Left lung (tissue), 10 donors: ENCODE data around the gene RDM1. TPM values are rescaled to one million over a fixed set of nuclear protein-coding genes. Genes with fewer than 3 reads are reported as not detected.
A peak's percentile ranks its signal among the peaks of the same experiment; 100 is the strongest.

Source experiments
- ATAC-seq: fragments of 200-7000 bp; cut with Tn5 transposase; one replicate; pipeline ENCODE4 v1.9.1; 2020; ENCODE audit warnings: moderate library complexity
- DNase-seq, 4 donors: peaks; one replicate each; pipeline ENCODE4 v3.0.0-alpha.2; 2013 to 2020
- H3K27ac ChIP-seq, 2 donors: fragments of 200-600 bp; sonication (generic) in 1 of 2; one replicate each; pipeline versions ENCODE4 v1.5.0 to v1.8.0; 2020 to 2021
- H3K27me3 ChIP-seq, 2 donors: fragments of 200-600 bp; sonication (generic) in 1 of 2; one replicate each; pipeline versions ENCODE4 v1.5.0 to v1.8.0; 2020 to 2021
- H3K36me3 ChIP-seq, 2 donors: fragments of 200-600 bp; sonication (generic) in 1 of 2; one replicate each; pipeline versions ENCODE4 v1.5.0 to v1.8.0; 2020 to 2021
- H3K4me1 ChIP-seq, 2 donors: fragments of 200-600 bp; one replicate each; pipeline ENCODE4 v1.8.0; 2021
- H3K4me3 ChIP-seq, 2 donors: fragments of 200-600 bp; sonication (generic) in 1 of 2; one replicate each; pipeline versions ENCODE4 v1.5.0 to v1.8.0; 2020 to 2021; ENCODE audit warnings: mild to moderate bottlenecking in 1 of 2
- H3K9me3 ChIP-seq, 2 donors: fragments of 200-600 bp; sonication (generic) in 1 of 2; one replicate each; pipeline versions ENCODE4 v1.5.0 to v1.8.0; 2020 to 2021
- intact Hi-C, 2 donors: fragments of 100-400 bp; cut with DNase I; formaldehyde crosslinking; loops; one replicate each; pipeline versions ENCODE4 v1.11.2 to v1.14.2; 2022
- polyA plus RNA-seq, 6 donors: library from polyadenylated mRNA; unstranded; fragments of 120-200 nt; gene quantifications; one replicate each; pipeline ENCODE4 v1.2.1, GENCODE V29; 2013; ENCODE audit not compliant: insufficient read length in 6 of 6
- total RNA-seq, 2 donors: library from RNA; stranded (reverse); fragmentation: NEBNext Ultra II Directional; extraction: Animal tissue kit (Norgen Biotek cat#: 25700); gene quantifications; one replicate each; pipeline ENCODE4 v1.2.1, GENCODE V29; 2021
- TF ChIP-seq, protein P1 (sequence below), 2 donors: fragments of 200-600 bp; sonication (generic) in 1 of 2; IDR thresholded peaks; one replicate each; pipeline versions ENCODE4 v1.5.0 to v1.8.0; 2021; ENCODE audit warnings: antibody characterized with exemption in 2 of 2
- donor health status: DM: no; HTN: yes; CAD: no.
- donor health status: DM: no; HTN: no; CAD: no.

The RDM1 gene
- total and polyA plus RNA-seq, 8 donors, result 1.8 to 4.2 (median 2.5) TPM; not detected in 1

DNA sequence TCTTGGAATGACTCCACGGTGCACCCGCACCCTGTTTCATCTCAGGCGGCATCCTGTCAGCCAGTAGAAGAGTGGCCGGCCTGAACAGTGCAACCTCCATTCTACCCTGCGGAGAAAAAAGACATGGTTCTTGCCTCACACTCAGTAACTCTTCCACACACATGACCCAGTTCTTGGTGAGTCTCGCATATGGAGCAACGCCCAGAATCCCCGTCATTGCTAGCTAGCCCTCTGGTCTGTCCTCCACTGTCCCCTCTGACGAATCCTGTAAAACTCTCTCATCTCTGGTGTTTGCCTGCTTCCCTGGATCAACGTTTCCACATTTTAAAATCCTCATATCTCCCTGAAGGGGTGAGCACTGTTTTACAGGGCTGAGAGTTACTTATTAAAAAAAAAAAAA, 4.2 kb upstream of the RDM1 start:
- peaks cover 0 to 9% of the 10 kb centered on the region in 2 donors for H3K27me3 ChIP-seq
- H3K36me3 ChIP-seq, result no peaks in the 10 kb centered on the region
- TF ChIP-seq, protein P1, sequence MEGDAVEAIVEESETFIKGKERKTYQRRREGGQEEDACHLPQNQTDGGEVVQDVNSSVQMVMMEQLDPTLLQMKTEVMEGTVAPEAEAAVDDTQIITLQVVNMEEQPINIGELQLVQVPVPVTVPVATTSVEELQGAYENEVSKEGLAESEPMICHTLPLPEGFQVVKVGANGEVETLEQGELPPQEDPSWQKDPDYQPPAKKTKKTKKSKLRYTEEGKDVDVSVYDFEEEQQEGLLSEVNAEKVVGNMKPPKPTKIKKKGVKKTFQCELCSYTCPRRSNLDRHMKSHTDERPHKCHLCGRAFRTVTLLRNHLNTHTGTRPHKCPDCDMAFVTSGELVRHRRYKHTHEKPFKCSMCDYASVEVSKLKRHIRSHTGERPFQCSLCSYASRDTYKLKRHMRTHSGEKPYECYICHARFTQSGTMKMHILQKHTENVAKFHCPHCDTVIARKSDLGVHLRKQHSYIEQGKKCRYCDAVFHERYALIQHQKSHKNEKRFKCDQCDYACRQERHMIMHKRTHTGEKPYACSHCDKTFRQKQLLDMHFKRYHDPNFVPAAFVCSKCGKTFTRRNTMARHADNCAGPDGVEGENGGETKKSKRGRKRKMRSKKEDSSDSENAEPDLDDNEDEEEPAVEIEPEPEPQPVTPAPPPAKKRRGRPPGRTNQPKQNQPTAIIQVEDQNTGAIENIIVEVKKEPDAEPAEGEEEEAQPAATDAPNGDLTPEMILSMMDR (IDR thresholded peaks at IDR 0.05), result no peak
- no peak for ATAC-seq
- H3K27ac ChIP-seq, result no peak overlapping the region
- intact Hi-C loops, result no loop called here
- no peak overlapping the region for H3K4me3 ChIP-seq
- peaks cover 7 to 13% of the 10 kb centered on the region in 2 donors for H3K4me1 ChIP-seq
- H3K9me3 ChIP-seq, result no peaks in the 10 kb centered on the region
- no peak for DNase-seq

DNA sequence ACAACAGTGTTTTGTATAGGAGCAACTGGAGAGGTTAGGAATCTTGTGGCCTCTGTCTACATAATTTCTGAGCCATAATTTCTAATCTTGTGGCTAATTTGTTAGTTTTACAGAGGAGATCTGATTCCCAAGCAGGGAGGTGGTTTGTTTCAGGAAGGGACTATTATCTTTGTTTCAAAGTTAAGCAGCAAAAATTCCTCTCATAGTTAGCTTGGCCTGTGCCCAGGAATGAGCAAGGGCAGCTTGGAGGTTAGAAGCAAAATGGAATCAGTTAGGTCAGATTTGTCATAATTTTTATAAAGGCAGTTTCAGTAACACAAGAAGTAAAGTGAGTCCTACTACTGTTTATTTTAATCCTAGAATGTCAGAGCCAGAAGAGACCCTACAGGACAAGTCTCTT, 2.0 kb upstream of the RDM1 start:
- ATAC-seq (no peak), DNase-seq (no peak)
- no peaks in the 10 kb centered on the region for H3K9me3 ChIP-seq
- H3K36me3 ChIP-seq, result no peaks in the 10 kb centered on the region
- H3K27me3 ChIP-seq, result peaks cover 0 to 19% of the 10 kb centered on the region in 2 donors
- no peak overlapping the region for H3K27ac ChIP-seq
- H3K4me1 ChIP-seq, result peaks cover 7 to 13% of the 10 kb centered on the region in 2 donors
- no peak overlapping the region for H3K4me3 ChIP-seq
- intact Hi-C loops, result no loop called here
- TF ChIP-seq, protein P1 (IDR thresholded peaks at IDR 0.05), result no peak

DNA sequence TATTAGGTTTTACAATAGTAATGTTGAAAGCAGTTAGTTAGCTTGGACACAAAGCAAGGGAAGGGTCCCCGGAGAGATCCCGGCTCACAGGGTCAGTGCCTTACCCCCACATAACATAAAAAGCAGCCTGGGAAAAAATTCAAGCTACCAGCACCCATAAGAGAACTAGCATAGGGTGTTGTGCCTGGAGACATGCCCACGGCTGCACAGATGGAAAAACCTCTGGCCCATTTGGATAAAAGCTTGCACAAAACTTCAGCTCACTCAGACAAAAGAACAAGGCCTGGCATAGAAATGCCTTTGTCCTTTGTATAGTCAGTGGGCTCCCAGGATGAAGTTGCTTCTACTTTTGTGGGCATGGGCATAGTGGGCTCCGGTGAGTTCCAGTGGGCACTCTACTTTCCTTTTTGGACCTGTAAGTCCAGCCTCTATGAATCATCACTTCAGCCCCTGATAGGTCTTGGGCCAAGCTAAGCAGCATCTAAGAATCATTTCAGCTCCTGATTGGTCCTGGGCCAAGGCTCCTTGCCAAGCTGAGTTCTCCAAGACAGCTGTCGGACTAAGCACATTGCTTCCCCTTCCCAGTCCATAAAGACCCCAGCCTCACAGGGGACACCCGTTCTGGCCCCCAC, 1.3 kb upstream of the RDM1 start:
- H3K9me3 ChIP-seq, result no peaks in the 10 kb centered on the region
- TF ChIP-seq, protein P1 (IDR thresholded peaks at IDR 0.05), result no peak
- ATAC-seq (no peak), DNase-seq (peak in 2 of 4 donors; percentile 56 to 69)
- intact Hi-C loops, result no loop called here
- H3K4me1 ChIP-seq, result peaks cover 7 to 13% of the 10 kb centered on the region in 2 donors
- no peak overlapping the region for H3K27ac ChIP-seq
- no peaks in the 10 kb centered on the region for H3K36me3 ChIP-seq
- peaks cover 0 to 19% of the 10 kb centered on the region in 2 donors for H3K27me3 ChIP-seq
- H3K4me3 ChIP-seq, result no peak overlapping the region

DNA sequence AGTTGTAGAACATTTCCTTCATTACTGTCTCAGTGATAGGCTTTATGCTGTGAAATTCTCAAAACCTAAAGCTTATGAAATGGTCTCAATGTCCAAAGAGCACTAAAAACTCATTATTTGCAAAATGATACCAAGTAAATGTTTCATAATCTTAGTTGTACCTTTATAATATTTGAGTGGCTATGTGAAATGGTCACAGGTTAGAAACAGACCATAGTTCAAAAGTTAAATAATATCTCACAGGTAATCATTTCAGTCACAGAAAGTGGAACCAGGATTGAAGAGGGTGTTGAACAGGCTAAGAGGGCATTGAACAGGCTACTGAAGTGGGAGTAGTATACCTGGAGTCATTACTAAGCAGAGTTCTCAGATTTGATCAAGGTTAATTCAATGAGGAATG, 2.9 kb downstream of the RDM1 start:
- intact Hi-C loops, result no loop called here
- peaks cover 7 to 13% of the 10 kb centered on the region in 2 donors for H3K4me1 ChIP-seq
- TF ChIP-seq, protein P1 (IDR thresholded peaks at IDR 0.05), result no peak

DNA sequence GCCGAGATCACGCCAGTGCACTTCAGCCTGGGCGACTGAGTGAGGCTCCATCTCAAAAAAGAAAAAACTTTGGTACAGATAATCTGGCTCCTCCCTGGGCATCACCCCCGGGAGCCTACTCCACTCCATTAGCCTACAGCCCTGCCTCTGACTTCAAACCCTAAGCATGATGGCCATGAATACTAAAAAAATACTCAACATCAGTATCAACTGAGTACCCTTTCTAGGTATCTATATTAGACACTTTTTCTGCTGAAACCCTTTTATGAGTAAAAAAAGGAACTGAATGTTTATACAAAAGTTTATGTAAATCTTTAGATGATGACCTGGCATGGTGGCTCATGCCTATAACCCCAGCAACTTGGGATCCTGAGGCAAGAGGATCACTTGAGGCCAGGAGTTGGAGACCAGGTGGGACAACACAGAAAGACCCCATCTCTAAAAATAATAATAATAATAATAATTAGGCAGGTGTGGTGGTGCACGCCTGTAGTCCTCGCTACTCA, 6.9 kb downstream of the RDM1 start:
- H3K4me1 ChIP-seq, result no peaks in the 10 kb centered on the region
- no peak for ATAC-seq
- H3K27ac ChIP-seq, result no peak overlapping the region
- no peaks in the 10 kb centered on the region for H3K36me3 ChIP-seq
- no peak for DNase-seq
- intact Hi-C loops, result no loop called here
- H3K27me3 ChIP-seq, result no peaks in the 10 kb centered on the region
- TF ChIP-seq, protein P1 (IDR thresholded peaks at IDR 0.05), result no peak
- no peak overlapping the region for H3K4me3 ChIP-seq
- no peaks in the 10 kb centered on the region for H3K9me3 ChIP-seq

More for the DNA sequence above, 2.9 kb downstream of the RDM1 start:
- Histone ChIP-seq H3K36me3 (no peaks in the 10 kb centered on the region), H3K27ac (no peak overlapping the region), H3K27me3 (peaks cover 0 to 19% of the 10 kb centered on the region in 2 donors), H3K9me3 (no peaks in the 10 kb centered on the region), H3K4me3 (no peak overlapping the region)
- no peak for ATAC-seq
- DNase-seq, result no peak
